GM06990 (cell line): ENCODE data around the gene C14orf180.

ENCODE experiments used
- DNase-seq: peaks from one replicate; pipeline ENCODE4 v3.0.0-alpha.2; 2011; ENCODE audit not compliant: insufficient read length; ENCODE audit errors: extremely low read depth
- H3K27me3 ChIP-seq: replicated peaks from 2 replicates; pipeline ENCODE4 v1.6.0; 2011; ENCODE audit warnings: low read length; ENCODE audit not compliant: control insufficient read depth, insufficient read depth
- H3K36me3 ChIP-seq: 2 replicates; pipeline ENCODE4 v1.5.1; 2011; ENCODE audit warnings: low read length; ENCODE audit not compliant: control insufficient read depth, insufficient read depth
- H3K4me3 ChIP-seq: replicated peaks from 2 replicates; pipeline ENCODE4 v1.5.1; 2011; ENCODE audit warnings: low read depth, mild to moderate bottlenecking, control low read depth, low read length
- CTCF ChIP-seq: IDR thresholded peaks from 2 replicates; pipeline ENCODE4 v1.5.1; 2011; ENCODE audit warnings: low read length, control low read depth, mild to moderate bottlenecking, inconsistent platforms; ENCODE audit not compliant: insufficient read depth, poor library complexity, severe bottlenecking

Gene C14orf180

GRCh38 chr14:104597576-104597975, 18.0 kb downstream of the C14orf180 start:
- Histone ChIP-seq H3K27me3 (peaks cover 1% of the 10 kb centered on the region), H3K36me3 (no peaks in the 10 kb centered on the region), H3K4me3 (no peak overlapping the region)
- DNase-seq = no peak
- TF ChIP-seq CTCF = no peak

DNA sequence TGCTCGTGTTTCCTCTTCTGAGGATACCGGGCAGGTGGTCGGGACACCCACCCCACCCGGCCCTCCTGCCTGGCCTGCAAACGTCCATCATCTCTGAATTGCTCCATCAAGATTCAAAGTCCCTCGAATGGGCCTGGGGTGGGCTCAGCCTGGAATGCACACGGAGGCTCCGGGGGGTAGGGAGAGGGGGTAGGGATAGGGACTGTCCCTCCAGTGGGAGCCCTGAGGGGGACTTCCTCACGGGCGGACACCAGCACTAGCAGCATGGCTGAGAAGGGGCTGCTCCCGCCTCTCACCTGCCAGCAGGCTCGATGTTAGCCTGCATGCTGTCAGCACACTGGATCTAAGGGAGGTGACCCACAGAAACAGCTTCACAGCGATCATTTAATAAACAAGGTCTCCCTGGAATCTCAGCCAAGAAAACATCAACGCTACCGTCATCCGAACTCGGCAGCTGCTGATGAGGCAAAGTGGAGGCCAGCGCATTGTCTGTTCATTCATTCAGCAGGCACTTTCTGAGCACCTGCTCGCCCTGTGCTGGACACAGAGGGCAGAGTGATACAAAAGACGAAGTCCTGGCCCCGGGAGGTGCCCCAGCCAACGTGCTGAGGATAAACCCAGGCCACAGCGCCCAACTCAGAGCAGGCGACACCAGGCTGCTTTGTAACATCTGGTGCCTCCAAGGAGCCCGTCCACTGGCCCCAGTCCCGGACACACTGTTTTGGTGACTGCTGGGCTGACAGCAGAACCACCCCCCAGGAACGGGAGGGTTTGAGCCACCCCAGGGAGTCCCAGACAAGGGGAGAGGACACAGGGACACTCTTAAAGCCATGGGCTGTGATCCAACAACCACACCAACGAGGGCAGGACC, 18.7 kb downstream of the C14orf180 start:
- peaks cover 3% of the 10 kb centered on the region for H3K27me3 ChIP-seq
- TF ChIP-seq CTCF = no peak
- no peak for DNase-seq
- H3K4me3 ChIP-seq = no peak overlapping the region
- H3K36me3 ChIP-seq = no peaks in the 10 kb centered on the region

DNA sequence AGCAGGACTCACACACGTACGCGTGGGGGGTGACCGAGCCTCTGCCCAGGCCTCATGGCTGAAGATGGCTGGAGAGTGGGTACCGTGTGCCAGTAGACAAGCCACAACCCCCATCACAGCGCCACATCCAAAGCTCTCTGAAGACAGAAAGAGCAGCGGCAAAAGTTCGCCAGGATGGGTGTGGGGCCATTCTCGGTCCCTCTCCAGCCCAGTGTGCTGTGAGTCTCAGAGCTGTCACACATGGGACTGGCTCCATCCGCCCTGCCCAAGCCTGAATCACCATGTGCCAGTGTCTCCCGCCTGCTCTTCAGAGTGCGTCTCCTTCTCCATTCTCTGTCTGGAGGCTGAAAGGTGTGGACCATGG, 19.3 kb downstream of the C14orf180 start:
- peaks cover 3% of the 10 kb centered on the region for H3K27me3 ChIP-seq
- TF ChIP-seq CTCF = no peak
- DNase-seq = no peak
- no peak overlapping the region for H3K4me3 ChIP-seq
- H3K36me3 ChIP-seq = no peaks in the 10 kb centered on the region

GRCh38 chr14:104599446-104599845, 19.9 kb downstream of the C14orf180 start:
- no peaks in the 10 kb centered on the region for H3K36me3 ChIP-seq
- no peak overlapping the region for H3K4me3 ChIP-seq
- no peak for TF ChIP-seq CTCF
- H3K27me3 ChIP-seq = peaks cover 3% of the 10 kb centered on the region
- DNase-seq = no peak

DNA sequence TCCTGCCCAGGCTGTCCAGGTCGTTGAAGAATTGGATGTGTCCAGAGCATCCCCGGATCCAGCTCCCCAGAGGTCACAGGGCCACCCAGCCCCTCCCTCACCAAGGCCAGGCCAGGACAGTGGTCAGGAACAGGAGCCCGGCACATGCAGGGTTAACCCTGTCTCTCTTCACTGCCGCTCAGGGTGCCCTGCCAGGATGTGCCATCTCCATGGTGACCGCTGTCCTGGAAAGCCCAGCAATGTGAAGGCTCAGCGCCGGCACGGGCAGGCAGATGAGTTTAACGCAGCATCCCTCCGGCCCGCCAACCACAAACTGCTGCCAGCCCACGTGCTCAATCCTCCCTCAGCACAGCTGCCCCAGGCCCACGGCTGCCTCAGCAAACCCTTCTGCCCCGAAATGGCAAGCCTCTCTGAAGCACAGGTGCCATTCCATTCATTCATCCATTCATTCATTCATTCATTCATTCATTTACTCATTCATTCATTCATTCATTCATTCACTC, 20.6 kb downstream of the C14orf180 start:
- no peak for DNase-seq
- H3K4me3 ChIP-seq = no peak overlapping the region
- no peaks in the 10 kb centered on the region for H3K36me3 ChIP-seq
- peaks cover 3% of the 10 kb centered on the region for H3K27me3 ChIP-seq
- TF ChIP-seq CTCF = no peak

- no peak for TF ChIP-seq CTCF
- H3K27me3 ChIP-seq = peaks cover 3% of the 10 kb centered on the region
- no peak overlapping the region for H3K4me3 ChIP-seq
- DNase-seq = no peak
- no peaks in the 10 kb centered on the region for H3K36me3 ChIP-seq
Observed at GRCh38 chr14:104600805-104601204, 21.2 kb downstream of the C14orf180 start.
